GM19467 (cell line): ENCODE data around the gene PRRC2A.

Experiments used
- ATAC-seq: cut with Tn5 transposase; IDR thresholded peaks from one replicate; pipeline ENCODE4 v1.9.1; 2021; ENCODE audit warnings: mild to moderate bottlenecking, moderate library complexity; ENCODE audit not compliant: unreplicated experiment

Gene PRRC2A

GRCh38 chr6:31663961-31664789, 43.7 kb downstream of the PRRC2A start:
- ATAC-seq = no peak

DNA sequence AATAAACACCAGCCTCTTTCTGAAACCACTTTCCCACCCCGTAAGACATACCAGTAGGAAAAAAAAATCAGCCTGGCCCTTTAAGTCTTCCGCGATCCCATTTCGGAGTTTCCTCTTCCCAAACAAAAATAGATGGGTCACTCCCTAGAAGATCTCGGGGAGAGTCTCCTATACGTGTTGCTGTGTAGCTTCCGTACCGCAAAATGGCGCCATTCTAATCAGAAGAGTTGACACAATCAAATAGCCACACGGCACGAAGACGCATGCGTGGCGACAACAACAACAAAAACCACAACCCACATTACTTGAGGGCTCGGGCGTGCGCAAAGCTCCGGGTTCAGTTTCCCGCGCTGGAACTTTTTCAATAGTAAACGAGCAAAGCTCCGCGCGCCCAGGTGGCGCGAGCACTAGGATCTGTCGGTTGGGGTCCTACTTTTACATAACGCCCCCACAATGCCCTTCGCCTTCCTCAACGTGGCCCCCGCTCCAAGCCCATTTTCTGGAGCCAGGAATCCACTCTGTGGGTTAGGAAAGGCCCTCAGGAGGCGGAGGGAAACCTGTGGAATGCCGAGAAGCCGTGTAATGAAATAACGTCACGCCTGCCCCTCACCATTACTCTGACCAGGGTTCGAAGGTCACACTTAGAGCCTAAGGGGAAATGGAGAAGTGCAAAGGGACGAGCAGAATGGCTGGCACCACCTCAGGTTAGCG, 44.4 kb downstream of the PRRC2A start, which contains the start of gene GPANK1:
TSS of gene GPANK1 (minus strand) at position 208 of the 711 bp plus-strand sequence. CDS start 519 bp downstream, outside the sequence.
- ATAC-seq = peak; percentile 23

- peak; percentile 68 for ATAC-seq
Measured at GRCh38 chr6:31665501-31666336, 45.2 kb downstream of the PRRC2A start, which contains the start of gene CSNK2B. CSNK2B (plus strand) TSS chr6:31666080; CDS start chr6:31666832, 752 bp downstream.

- ATAC-seq = no peak
Measured at GRCh38 chr6:31666337-31666965, 45.9 kb downstream of the PRRC2A start.

DNA sequence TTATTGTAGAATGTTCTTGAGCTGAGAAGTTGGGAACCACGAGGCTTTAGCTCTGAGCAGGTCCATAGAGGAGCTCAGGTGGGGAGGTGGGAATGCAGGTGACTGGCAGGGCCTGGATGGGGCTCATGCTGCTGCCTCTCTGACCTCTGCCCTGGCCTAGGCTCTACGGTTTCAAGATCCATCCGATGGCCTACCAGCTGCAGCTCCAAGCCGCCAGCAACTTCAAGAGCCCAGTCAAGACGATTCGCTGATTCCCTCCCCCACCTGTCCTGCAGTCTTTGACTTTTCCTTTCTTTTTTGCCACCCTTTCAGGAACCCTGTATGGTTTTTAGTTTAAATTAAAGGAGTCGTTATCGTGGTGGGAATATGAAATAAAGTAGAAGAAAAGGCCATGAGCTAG, 49.2 kb downstream of the PRRC2A start, which contains the start of gene LY6G5B:
TSS of gene LY6G5B (plus strand) at position 301 of the 400 bp plus-strand sequence. CDS start 975 bp downstream, outside the sequence.
- no peak for ATAC-seq

GRCh38 chr6:31676322-31676903, 55.9 kb downstream of the PRRC2A start:
- no peak for ATAC-seq

DNA sequence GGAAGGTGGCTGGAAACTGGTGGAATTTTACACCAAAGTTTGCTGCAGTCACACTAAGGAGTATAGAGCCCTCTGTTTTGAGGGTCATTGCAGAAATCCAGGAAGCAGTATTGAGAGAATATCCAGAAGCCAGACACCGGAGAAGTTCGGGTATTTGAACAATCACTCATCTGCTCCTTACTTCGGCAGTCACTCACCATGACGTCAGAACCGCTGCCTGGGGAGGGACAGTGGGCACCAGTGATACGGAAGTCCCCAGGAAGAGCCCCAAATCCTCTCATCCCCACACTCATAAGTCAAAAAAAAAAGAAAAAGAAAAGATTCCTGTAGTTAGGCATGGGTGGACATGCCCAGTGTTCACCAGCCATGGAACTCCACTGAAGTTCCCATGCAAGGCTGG, 56.4 kb downstream of the PRRC2A start:
- ATAC-seq = no peak

GRCh38 chr6:31677955-31678354, 57.4 kb downstream of the PRRC2A start:
- no peak for ATAC-seq

GRCh38 chr6:31680226-31681134, 60.0 kb downstream of the PRRC2A start, which contains the start of gene LY6G5C:
LY6G5C (minus strand) TSS chr6:31681067; CDS start chr6:31680373, 694 bp downstream.
- ATAC-seq = no peak

DNA sequence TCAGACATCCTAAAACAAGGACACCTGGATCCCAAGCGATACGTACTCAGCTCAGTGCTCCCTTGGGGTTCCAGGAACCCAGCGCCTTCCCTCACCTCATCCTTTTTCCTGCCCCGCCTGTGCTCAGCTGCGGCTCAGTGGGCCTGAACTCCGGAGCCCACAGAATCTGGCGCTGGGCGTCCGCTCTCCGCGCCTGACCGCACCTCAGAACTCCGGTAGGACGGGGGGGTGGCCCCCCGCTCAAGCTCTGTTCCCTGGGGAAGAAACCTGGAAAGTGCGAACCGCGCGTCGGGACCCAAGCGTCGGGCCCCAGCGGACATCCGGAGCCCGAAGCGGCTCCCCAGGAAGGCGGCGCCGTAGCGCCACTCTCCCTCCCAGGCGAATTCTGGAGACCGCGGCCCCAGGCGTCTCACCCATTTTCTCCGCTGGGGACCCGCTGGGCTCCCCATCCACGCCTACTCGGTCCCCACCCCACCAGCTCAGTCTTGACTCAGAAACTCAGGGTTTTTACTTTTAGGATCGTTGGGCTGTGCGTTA, 60.7 kb downstream of the PRRC2A start:
- no peak for ATAC-seq

DNA sequence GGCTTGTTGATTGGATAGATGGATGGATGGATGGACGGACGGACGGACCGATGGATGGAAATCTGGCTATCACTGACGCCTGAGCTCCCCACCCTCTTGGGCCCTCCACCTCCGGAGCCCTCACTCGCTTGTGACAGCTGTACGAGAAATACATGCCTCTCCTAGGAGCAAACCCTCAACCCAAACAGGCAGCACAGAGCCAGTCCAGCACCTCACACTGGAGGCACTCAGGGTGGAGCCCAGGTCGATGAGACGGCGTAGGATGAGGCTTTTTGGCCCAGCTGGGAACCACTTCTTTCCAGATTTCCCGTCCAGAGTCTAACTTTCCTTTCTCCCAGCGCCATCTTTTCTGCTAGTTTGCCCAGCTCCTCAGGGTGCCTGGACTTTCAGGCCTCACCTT, 63.1 kb downstream of the PRRC2A start:
- ATAC-seq = no peak

- ATAC-seq = no peak
Measured at GRCh38 chr6:31686483-31686882, 66.0 kb downstream of the PRRC2A start.

GRCh38 chr6:31687321-31687720, 66.8 kb downstream of the PRRC2A start:
- ATAC-seq = no peak
